Measurements from ENCODE around the gene FOXO4.

- TF ChIP-seq CTCF (IDR thresholded peaks at IDR 0.05; ENCODE audit: low read length): no peak
- TF ChIP-seq EZH2 (optimal IDR thresholded peaks at IDR 0.05; ENCODE audit: low read depth, low read length): no peak
- no peak for TF ChIP-seq EZH2phosphoT487 (IDR thresholded peaks at IDR 0.05; ENCODE audit: low read length)
Observed at GRCh38 chrX:71067712-71068043, 28.0 kb upstream of the FOXO4 start.

Data from MM.1S (cell line).